ENCODE data around the gene NPIPB13. TPM values are rescaled to one million over a fixed set of nuclear protein-coding genes. Genes with fewer than 3 reads are reported as not detected.
"Not testable (repeated sequence)": the region's sequence is repeated elsewhere in the genome, so short reads cannot be mapped to it uniquely, and the experiment has no call there.

Gene NPIPB13
- 27.6 TPM for total RNA-seq
- long read RNA-seq, partial matches to known transcripts, result 0 of 14 reads
- long read RNA-seq, other reads (novel, unspliced or antisense), result 14 of 14 reads

DNA sequence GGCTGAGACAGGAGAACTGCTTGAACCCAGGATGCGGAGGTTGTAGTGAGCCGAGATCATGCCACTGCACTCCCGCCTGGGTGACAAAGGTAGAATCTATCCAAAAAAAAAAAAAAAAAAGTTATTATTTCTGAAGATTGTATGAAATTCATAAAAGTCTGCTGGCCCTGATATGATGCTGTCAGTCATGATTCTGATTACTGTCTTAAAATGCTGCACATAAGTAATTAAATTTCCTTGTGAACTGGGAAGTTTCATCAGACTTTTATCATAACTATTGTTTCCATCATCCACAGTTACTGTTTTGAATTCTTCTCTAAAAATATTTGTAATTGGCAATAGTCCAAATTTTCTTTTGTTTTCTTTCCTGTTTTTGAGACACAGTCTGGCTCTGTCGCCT is at the start of gene NPIPB13:
NPIPB13 (minus strand) TSS at position 101 of the 400 bp plus-strand sequence. CDS start 2,906 bp downstream, outside the sequence.
- intact Hi-C loops (cut with DNase I); ATAC-seq: not testable (repeated sequence)

DNA sequence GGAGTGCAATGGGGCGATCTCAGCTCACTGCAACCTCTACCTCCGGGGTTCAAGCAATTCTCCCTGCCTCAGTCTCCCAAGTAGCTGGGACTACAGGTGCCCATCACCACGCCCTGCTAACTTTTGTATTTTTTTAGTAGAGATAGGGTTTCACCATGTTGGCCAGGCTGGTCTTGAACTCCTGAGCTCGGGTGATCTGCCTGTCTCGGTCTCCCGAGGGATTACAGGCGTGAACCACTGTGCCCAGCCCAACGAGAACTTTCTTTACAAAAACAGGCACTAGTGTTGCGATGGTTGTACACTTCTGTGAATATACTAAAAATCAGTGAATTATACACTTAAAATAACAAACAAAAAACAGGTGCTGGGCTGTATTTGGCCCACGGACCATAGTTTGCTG is 34.1 kb upstream of the NPIPB13 start:
- H3K27me3 ChIP-seq (ENCODE audit: low read depth); H3K4me1 ChIP-seq; H3K4me3 ChIP-seq; DNase-seq; intact Hi-C loops (cut with DNase I); H3K9me3 ChIP-seq; H3K27ac ChIP-seq; H3K36me3 ChIP-seq; ATAC-seq: not testable (repeated sequence)

More for the DNA sequence above, at the start of gene NPIPB13:
- H3K4me1 ChIP-seq; H3K4me3 ChIP-seq; DNase-seq; H3K27me3 ChIP-seq (ENCODE audit: low read depth); H3K9me3 ChIP-seq; H3K27ac ChIP-seq; H3K36me3 ChIP-seq: not testable (repeated sequence)

DNA sequence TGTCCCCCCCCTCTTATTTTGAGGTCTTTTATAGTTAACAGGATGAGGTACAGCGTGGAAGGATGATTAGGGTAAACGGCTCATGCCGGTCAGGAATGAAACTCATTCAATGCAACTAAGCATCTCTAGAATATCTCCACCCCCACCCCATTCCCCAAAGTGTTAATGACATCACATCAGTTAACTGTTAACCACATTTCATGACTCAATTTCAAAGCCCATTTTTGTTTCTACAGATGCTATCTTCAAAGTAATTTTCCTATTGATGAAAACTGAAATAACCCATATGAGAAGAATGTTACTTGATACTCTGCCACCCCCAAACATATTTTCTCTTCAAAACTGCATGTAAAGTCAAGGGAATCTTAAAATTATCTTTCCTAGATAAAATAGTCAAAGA is 30.2 kb upstream of the NPIPB13 start:
- ATAC-seq; H3K27me3 ChIP-seq (ENCODE audit: low read depth); H3K4me3 ChIP-seq; H3K27ac ChIP-seq; intact Hi-C loops (cut with DNase I); DNase-seq; H3K4me1 ChIP-seq; H3K9me3 ChIP-seq: not testable (repeated sequence)
- H3K36me3 ChIP-seq, result peaks cover 12% of the 10 kb centered on the region

DNA sequence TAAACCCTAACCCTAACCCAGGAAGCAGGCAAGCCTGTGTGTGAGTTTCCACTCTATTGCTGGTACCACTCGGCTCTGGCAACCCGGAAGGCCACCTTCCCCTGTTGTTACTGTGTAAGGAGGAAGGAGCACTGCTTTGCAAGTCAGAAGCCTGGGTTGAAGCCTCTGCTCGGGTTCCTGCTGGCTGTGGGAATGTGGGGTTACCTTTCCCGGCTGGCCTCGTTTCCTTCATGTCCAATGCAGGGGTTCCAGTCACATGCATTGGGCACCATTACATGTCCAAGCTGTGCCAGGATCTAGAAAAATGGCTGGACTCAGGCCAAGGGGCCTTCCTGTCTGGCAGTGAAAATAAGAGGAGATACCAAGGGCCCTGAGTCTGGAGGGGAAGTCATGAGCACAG is 31.2 kb downstream of the NPIPB13 start:
- DNase-seq; H3K27ac ChIP-seq; ATAC-seq; H3K4me3 ChIP-seq; H3K27me3 ChIP-seq (ENCODE audit: low read depth); H3K4me1 ChIP-seq; H3K36me3 ChIP-seq; intact Hi-C loops (cut with DNase I); H3K9me3 ChIP-seq: not testable (repeated sequence)

DNA sequence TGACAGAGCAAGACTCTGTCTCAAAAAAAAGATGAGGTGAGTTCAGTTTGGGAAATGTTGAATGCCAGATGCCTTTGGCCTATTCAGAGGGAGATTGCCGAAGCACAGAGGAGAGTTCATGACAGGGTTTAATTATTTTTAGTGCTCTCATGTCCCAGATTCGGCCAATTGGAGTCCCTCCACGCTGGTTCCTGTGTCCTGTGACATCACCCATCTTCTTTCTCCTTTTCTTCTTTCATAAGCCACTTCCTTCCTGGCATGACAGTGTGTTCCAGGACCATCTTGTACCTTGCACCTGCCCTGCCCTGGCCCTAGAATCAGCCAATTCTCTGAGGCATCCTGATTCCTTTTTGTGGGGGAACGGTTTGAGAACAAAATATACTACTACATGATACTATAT is 36.9 kb downstream of the NPIPB13 start:
- H3K4me1 ChIP-seq; H3K9me3 ChIP-seq; H3K27ac ChIP-seq; intact Hi-C loops (cut with DNase I); H3K4me3 ChIP-seq; DNase-seq; H3K27me3 ChIP-seq (ENCODE audit: low read depth); H3K36me3 ChIP-seq: not testable (repeated sequence)
- ATAC-seq, result peak in 1 of 2 donors; percentile 20

DNA sequence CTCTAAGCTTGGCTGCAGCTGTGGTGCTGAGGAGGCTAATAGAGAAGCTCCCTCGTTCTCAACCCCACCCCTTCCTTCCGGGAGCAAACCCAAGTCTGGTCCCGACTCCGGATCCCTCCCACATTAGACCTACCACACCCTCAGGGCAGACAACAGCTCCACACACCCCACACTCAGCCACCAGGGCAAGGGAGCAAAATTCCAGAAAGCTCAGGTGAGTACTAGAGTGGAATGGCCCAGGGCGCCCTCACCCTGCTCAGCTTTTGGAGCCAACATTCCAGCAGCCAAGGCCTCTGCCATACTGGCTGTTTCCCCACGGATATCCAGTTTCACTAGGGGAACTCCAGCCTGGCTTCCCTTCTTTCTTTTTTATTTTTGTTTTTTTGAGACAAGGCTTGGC is 39.2 kb downstream of the NPIPB13 start:
- peak; percentile 16 to 43 for ATAC-seq
- H3K36me3 ChIP-seq; H3K4me3 ChIP-seq; H3K27ac ChIP-seq; DNase-seq; H3K27me3 ChIP-seq (ENCODE audit: low read depth); H3K9me3 ChIP-seq; H3K4me1 ChIP-seq; intact Hi-C loops (cut with DNase I): not testable (repeated sequence)

DNA sequence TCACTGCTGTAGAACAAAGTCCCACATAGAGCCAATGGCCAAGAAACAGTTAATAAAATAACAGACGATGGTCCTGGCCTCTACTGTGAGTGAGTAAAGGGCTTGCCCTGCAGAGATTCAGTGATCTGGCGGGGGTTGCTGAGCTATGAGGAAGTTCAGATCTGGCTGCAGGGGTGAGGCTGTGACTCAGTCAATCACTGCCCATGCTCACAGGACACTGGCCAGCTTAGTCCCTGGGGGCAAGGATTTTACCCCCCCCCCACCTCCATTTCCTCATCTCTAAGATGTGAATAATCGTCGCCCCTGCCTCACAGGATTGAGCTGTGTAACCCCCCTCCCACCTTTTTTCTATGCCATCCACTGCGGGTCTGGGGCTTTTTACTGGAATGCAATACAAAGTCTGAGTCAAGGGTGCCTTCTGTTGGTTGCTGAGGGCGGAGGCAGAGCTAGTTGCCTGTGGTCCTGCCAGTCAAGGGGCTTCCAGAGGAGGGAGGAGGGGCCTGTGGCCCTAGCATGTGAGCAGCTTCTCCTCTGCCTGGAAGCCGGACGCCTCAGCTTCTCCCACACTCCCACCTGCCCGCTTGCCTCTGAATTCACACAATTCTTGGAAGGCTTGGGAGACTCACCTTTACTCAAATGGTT is 41.1 kb downstream of the NPIPB13 start:
- DNase-seq; H3K4me3 ChIP-seq; H3K4me1 ChIP-seq; H3K9me3 ChIP-seq; H3K27ac ChIP-seq; H3K36me3 ChIP-seq; intact Hi-C loops (cut with DNase I); H3K27me3 ChIP-seq (ENCODE audit: low read depth): not testable (repeated sequence)
- peak; percentile 53 to 54 for ATAC-seq

DNA sequence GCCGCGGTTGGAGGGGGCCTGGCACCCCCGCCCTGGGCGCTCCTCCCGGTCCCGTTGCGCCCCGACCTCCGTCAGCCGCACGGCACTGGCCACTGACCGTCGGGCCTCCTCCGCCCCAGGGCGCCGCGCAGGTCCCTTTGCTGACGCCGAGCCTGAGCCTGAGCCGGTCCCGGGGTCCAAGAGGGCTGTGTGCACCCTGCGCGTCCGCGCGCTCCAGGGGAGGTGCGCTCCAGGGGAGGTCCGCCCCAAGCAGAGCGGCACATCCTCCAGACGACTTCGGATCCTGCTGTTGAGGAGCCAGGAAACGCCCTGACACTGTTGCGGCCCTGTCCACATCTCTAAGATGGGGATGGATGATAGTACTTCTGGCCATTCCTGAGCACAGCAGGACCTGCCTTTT is 42.0 kb downstream of the NPIPB13 start:
- DNase-seq; intact Hi-C loops (cut with DNase I); H3K36me3 ChIP-seq; H3K27me3 ChIP-seq (ENCODE audit: low read depth); H3K9me3 ChIP-seq; H3K27ac ChIP-seq; H3K4me1 ChIP-seq: not testable (repeated sequence)
- H3K4me3 ChIP-seq, result peak overlapping the region; percentile 59
- ATAC-seq, result peak; percentile 57 to 66

DNA sequence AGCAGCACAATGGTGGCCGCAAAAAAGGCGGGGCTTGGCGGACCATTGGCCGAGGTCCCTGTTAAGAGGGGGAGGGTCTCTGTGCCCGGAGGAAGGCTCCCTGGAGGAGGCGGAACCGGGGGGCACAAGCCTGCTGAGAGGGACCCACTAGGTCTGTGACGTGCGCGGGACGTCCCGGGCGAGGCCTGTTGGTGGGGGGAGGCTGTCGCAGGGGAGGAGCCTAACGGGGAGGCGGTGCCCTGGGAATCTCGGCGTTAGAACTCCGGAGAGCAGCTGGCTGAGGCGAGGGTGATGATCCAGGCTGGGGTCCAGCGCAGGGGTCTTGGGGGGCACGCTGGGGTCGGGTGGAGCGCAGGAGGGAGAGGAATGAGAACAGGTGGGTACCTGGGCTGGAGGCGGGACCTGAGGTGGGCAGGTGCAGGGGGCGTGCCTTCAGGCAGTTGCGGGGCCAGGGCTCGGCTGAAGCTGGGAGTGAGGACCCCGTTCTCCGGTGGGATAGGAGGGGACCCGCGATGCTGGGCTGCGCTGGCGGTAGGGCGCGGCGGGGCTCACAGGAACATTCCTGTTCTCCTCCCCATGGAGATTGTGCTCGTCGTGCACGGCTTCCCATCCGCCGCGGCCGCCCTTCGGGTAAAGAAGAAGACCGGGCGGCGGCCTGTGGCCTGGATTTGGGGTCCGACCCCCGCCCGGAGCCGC is 42.6 kb downstream of the NPIPB13 start:
- H3K36me3 ChIP-seq; H3K27ac ChIP-seq; H3K9me3 ChIP-seq; H3K4me1 ChIP-seq; H3K27me3 ChIP-seq (ENCODE audit: low read depth); intact Hi-C loops (cut with DNase I): not testable (repeated sequence)
- ATAC-seq (peak; percentile 71 to 77), DNase-seq (peak; percentile 48)
- peak overlapping the region; percentile 59 for H3K4me3 ChIP-seq

DNA sequence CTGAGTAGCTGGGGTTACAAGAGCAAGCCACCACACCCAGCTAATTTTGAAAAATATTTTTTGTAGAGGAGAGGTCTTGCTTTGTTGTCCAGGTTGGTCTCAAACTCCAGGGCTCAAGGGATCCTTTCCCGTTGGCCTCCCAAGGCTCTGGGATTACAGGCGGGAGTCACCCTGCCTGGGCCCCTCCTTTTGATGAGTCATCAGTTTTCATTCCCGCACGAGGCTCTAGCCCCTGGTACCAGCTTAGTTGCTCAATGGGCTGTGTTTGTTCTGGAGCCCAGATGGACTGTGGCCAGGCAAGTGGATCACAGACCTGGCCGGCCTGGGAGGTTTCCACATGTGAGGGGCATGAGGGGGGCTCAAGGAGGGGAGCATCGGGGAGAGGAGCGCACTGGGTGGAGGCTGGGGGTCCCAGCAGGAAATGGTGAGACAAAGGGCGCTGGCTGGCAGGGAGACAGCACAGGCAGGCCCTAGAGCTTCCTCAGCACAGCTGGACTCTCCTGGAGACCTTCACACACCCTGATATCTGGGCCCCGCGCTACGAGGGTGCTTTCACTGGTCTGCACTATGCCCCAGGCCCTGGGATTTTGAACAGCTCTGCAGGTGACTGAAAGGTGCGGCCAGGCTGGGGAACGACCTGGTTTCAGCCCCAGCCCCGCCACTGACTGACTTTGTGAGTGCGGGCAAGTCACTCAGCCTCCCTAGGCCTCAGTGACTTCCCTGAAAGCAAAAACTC is 48.5 kb downstream of the NPIPB13 start:
- H3K9me3 ChIP-seq; H3K4me1 ChIP-seq; intact Hi-C loops (cut with DNase I); H3K27me3 ChIP-seq (ENCODE audit: low read depth); H3K4me3 ChIP-seq; H3K36me3 ChIP-seq; DNase-seq; H3K27ac ChIP-seq: not testable (repeated sequence)
- ATAC-seq, result peak; percentile 52 to 78

DNA sequence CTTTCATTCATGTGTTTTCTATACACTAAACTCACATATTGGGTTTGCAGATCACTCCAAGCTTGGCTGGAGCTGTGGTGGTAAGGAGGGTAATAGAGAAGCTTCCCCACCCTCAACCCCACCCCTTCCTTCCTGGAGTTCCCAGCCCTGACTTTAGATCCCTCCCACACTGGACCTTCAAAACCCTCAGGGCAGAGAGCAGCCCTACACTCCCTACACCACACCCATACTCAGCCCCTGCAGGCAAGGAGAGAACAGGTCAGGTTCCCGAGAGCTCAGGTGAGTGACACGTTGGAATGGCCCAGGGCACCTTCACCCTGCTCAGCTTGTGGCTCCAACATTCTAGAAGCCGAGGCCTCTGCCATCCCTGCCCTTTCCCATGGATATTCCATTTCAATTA is 49.2 kb downstream of the NPIPB13 start, which contains the start of gene SULT1A3:
SULT1A3 (plus strand) TSS at position 207 of the 400 bp plus-strand sequence. CDS start 1,474 bp downstream, outside the sequence.
- intact Hi-C loops (cut with DNase I), result not testable (repeated sequence)

More for the DNA sequence above, 49.2 kb downstream of the NPIPB13 start, which contains the start of gene SULT1A3:
- not testable (repeated sequence) for H3K4me1 ChIP-seq; H3K36me3 ChIP-seq; H3K27ac ChIP-seq; H3K9me3 ChIP-seq; DNase-seq; H3K4me3 ChIP-seq; H3K27me3 ChIP-seq (ENCODE audit: low read depth)
- ATAC-seq, result peak; percentile 50 to 57
